NCI-H774 (cell line): Measurements from ENCODE around the gene COX6B2.

Source experiments
- DNase-seq: peaks from one replicate; lab custom pipeline; 2025; lab: John Stamatoyannopoulos, UW

Gene COX6B2

GRCh38 chr19:55311797-55312196 lies 42.7 kb downstream of the COX6B2 start:
- DNase-seq: no peak

DNA sequence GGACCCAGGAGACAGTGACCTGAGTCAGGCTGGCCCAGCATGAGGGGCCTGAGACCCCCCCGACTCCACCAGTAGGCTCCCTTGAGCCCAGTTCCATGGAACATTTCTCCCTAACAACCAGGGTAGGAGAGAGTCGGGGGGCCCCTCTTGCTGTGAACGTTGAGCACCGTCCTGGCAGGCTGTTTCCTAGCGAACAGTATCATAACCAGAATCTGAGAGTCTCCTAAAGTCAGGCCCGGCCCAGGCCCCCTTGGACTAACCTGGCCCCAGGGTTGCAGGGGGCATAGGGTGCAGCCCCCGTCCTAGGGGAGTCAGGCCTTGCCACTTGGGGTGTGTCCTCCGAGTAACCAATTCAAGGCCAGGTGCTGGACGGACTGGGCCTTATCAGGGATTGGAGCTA lies 43.1 kb downstream of the COX6B2 start:
- no peak for DNase-seq

DNA sequence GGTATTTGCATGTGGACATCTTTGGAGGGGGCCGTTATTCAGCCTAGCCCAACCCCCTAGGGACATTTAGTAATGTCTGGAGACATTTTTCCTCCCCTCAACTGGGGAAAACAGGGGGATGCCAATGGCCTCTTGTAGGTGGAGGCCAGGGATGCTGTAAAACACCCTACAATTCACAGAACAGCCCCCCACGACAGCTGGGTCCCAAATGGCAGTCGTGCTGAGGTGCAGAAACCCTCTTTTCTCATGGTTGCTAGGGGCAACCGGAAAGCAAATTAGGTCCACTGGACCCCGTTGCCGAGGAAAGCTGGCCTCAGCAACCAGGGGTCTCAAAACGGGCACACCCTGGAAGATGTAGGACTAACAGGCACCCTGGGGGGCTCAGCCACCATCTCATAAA lies 44.0 kb downstream of the COX6B2 start:
- DNase-seq: no peak

- DNase-seq: no peak
These were observed 45.1 kb downstream of the COX6B2 start for GRCh38 chr19:55309448-55309847.

GRCh38 chr19:55308281-55308680 lies 46.2 kb downstream of the COX6B2 start:
- DNase-seq: no peak

- no peak for DNase-seq
These were observed 47.8 kb downstream of the COX6B2 start for GRCh38 chr19:55306712-55307111.

DNA sequence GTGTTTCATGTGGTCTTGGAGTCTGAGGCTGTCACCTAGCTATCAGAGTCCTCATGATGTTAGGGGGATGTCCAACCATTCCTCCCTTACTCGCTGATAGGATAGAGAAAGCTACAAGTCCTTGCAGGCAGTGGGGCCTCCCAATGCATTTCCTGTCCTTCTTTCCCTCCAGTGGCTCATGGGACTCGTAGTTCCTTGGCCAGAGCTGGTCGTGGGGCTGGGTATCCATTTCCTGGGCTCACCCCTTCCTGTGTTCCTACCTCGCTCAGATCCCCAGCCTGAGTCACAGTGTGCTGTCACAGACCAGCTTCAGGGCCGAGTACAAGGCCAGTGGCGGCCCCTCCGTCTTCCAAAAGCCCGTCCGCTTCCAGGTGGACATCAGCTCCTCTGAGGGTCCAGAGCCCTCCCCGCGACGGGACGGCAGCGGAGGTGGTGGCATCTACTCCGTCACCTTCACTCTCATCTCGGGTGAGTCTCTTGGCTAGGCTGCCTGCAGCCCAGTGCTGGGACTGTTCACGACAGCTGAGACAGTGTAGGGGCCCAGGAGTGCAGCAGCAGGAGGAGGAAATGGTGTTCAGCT lies 48.4 kb downstream of the COX6B2 start:
- DNase-seq: no peak

GRCh38 chr19:55305491-55305890 lies 49.0 kb downstream of the COX6B2 start:
- no peak for DNase-seq

DNA sequence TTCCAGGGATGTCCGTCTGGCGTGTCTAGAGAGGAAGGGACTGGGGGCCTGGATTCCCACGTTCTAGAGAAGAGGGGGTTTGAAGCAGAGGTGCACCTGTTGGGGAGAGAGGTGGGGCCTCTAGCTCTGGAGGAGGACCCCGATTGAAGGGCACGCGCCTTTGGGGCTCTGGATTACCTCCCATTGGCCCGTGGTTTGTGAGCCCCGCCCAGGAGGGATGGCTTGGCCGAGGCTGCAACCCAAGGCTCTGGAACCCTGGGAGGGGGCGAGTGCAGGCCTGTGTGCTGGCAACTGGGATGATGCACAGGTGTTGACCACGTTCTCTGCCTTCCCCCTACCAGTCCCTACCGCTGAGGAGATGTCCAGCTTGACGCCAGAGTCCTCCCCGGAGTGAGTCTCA lies 49.5 kb downstream of the COX6B2 start:
- no peak for DNase-seq

DNA sequence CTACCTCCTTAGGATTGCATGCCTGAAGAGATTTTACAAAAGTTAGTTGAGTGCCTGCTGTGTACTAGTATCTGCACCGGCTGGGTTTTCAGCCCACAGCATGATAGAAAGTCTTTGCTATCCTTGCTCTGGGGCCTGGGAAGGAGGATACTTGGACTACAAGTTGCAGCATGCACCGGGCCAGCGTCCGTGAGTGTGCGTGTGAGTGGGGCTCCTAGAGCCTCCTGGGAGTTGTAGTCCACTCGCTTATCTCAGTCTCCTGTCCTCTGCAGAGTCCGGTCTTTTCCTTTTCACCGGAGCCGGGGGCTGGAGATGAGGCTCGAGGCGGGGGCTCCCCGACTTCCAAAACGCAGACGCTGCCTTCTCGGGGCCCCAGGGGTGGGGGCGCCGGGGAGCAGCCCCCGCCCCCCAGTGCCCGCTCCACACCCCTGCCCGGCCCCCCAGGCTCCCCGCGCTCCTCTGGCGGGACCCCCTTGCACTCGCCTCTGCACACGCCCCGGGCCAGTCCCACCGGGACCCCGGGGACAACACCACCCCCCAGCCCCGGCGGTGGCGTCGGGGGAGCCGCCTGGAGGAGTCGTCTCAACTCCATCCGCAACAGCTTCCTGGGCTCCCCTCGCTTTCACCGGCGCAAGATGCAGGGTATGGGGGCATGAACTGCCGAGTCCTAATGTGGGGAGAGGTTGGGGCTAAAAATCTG lies 50.1 kb downstream of the COX6B2 start:
- no peak for DNase-seq

- no peak for DNase-seq
These were observed 51.0 kb downstream of the COX6B2 start for GRCh38 chr19:55303477-55303876.

DNA sequence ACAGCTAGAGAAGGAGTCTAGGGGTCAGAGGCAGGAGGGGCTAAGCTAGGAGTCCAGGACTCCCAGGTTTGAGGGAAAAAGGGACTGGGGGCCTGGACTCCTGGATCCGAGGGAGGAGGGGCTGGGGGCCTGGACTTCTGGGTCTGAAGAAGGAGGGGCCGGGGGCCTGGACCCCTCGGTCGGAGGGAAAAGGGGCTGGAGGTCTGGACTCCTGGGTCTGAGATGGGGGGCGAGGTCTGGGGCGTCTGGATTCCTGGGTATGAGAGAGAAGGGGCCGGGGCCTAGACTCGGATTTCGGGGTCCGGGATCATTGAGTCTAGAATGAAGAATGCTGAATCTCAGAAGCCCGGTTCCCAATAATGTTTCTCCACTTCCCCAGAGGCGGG lies 52.2 kb downstream of the COX6B2 start:
- no peak for DNase-seq

GRCh38 chr19:55301459-55302317 lies 52.8 kb downstream of the COX6B2 start:
- peak; percentile 58 for DNase-seq

GRCh38 chr19:55300886-55301458 lies 53.5 kb downstream of the COX6B2 start:
- no peak for DNase-seq

GRCh38 chr19:55299991-55300390 lies 54.5 kb downstream of the COX6B2 start:
- no peak for DNase-seq
